Measurements from ENCODE around the gene STK39.

- TF ChIP-seq CTCF (IDR thresholded peaks at IDR 0.05): no peak
- no peak for TF ChIP-seq EP300 (IDR thresholded peaks at IDR 0.05)
Measured at GRCh38 chr2:167940346-167940725, 307.1 kb downstream of the STK39 start.
